Activated gamma-delta T cell (primary cell): ENCODE measurements around the gene DTNB.
"Not testable (repeated sequence)": the region's sequence is repeated elsewhere in the genome, so short reads cannot be mapped to it uniquely, and the experiment has no call there.

Experiments
- DNase-seq: peaks from one replicate; lab custom pipeline; 2025; lab: John Stamatoyannopoulos, UW
- total RNA-seq, 2 donors: gene quantifications; one replicate each; lab custom pipeline; 2026; lab: John Stamatoyannopoulos, UW

DTNB gene
- 17.6 to 21.6 reads per million in 2 donors for total RNA-seq

DNA sequence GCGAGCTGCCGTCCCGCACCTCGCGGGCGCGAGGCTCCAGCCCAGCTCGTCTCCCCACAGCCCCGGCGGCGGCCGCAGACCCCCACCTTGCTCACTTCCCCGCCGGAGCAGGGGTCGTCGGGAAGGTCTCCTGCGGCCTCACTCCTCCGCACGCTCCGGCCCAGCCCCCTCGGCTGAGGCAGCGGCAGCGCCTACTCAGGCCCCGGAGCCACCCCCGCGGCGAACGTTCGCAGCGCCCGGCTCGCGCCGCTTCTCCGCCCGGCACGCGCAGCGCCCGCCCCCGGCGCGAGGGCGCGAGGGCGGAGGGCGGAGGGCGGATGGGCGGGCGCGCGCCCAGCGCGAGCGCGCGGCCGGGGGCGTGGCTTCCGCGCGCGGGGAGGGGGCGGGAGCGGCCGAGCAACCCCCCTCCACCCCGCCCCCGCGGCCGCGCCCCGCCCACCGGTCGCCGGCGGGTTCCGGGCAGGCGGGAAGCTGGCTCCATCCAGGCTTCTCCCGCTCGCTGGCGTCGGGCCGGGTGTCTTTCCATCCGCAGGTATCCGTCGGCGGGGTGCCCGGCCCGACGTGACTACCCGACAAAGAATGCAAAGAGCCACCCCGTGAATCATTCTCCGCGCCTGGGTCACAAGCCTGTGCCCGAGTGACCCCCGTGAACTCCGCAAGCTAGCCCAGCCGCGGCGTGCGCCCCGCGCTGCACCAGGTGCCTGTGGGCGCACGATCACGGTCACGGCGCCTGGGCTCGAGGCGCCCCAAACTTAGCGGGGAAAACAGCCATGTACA, at the start of gene DTNB:
Gene DTNB (minus strand): TSS at position 278 of the 777 bp plus-strand sequence. CDS start 20,917 bp downstream, outside the sequence.
- peak; percentile 73 for DNase-seq

DNA sequence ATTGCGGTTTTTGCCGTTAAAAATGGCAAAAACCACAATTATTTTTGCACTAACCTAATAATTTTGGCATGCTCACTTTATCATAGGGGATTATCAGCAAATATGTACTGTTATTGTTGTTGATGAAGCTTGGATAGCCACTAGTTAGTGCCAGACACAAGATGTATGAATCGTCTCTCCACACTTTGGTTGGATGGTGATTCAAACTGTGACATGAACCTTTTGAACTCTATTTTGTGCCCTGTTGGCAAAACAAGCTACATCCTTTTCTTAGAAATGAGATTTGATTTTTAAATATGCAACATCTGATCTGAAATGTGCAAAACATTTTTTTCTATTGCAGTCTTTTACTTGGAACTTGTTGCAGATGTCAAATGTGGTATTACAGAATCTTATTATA, 48.8 kb upstream of the DTNB start:
- no peak for DNase-seq

DNA sequence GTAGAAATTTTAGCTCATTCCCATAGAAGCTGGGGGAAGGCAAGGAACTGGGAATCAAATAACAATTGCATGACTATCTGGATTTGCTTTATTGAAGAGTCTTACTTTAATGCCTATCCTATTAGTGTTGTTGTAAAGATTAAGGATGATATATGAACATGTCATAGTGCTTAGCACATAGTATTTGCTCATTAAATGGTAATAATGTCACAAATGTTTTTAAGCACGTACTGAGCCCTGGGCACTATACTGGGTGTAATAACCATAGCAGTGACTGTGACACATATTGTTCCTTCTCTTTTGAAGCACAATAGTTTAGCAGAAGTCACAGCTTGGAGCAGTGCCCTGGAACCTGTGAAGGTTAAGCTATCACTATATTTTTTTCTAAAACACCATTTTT, 47.2 kb upstream of the DTNB start:
- no peak for DNase-seq

DNA sequence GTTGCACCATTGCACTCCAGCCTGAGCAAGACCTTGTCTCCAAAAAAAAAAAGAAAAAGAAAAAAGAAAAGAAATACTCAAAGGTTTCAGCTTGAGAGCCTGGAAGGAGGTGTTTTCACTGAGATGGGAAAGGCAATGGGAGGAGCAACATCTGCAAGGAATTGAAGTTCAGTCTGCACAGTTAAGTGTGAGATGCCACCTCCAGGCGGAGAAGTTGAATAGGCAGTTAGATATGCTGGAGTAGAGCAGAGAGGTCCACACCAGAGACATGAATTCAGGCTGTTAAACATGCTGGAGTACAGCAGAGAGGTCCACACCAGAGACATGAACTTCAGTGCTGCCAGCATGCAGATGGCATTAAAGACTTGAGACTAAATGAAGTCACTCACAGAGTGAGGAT, 41.4 kb upstream of the DTNB start:
- DNase-seq, result no peak

DNA sequence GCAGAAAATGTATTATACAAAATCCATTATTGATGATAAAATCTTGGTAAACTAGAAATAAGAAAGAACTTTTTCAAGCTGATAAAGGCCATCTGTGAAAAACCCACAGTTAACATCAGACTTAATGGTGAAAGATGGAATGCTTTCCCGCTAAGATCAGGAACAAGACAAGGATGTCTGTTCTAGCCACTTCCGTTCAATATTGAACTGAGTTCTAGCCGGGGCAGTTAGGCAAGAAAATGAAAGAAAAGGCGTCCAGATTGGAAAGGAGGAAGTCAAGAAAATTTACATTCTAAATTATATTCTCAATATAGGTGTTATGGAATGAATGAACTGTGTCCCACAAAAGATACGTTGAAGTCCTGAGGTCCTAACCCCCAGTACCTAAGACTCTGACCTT, 39.1 kb upstream of the DTNB start:
- no peak for DNase-seq

DNA sequence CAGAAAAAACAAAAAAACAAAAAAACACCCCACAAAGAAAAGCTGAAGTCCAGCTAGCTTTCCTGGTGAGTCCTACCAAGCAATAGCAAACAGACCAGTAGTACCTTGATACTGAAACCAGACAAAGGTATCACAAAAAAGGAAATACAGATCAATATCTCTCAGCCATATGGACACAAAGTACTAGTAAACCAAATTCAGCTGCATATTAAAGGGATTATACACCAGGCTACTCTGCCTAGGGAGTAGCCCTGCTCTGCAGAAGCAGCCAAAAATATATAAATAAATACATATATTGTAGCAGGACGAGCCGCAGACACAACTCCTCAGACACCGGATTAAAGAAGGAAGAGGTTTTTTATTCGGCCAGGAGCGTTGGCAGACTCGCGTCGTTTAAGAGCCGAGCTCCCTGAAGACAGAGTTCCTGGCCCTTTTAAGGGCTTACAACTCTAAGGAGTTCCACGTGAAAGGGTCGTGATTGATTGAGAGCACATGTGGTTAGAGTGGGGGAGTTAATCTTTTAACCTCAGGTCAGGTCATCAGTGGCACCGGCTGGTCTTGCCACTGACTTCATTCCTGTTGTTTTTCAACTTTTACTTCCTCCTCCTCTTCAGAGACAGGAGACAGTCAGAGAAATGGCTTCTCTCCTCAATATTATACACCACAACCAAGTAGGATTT, 38.4 kb upstream of the DTNB start:
- no peak for DNase-seq

DNA sequence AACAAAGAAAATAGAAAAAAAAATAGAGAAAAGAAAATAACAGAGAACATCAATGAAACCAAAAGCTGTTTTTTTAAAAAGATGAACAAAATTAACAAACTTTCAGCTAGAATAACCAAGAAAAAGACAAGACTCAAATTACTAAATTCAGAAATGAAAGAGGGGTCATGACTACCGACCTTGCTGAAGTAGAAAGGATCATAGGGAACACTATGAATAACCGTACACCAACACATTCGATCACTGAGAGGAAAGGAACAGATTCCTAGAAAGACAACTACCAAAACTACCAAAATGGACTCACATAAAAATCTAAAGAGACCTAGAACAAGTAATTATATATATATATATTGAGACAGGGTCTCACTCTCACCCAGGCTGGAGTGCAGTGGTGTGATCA, 37.4 kb upstream of the DTNB start:
- no peak for DNase-seq

DNA sequence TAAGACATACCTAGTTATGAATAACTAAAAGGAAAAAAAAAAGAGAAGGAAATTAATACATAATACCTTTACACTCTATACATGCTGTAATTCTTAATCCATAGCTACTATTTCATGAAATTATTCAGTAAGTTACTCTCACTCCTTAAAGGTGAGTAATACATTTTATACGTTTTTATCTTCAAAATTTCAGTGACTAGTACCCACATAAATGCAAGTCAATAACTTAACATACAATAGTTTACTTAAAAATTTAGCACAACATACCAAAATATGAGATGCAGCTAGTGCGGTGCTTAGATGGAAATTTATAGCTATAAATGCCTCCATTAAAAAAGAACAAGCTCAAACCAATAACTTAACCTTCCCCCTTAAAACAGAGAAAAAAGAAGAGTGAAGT, 36.0 kb upstream of the DTNB start:
- no peak for DNase-seq

DNA sequence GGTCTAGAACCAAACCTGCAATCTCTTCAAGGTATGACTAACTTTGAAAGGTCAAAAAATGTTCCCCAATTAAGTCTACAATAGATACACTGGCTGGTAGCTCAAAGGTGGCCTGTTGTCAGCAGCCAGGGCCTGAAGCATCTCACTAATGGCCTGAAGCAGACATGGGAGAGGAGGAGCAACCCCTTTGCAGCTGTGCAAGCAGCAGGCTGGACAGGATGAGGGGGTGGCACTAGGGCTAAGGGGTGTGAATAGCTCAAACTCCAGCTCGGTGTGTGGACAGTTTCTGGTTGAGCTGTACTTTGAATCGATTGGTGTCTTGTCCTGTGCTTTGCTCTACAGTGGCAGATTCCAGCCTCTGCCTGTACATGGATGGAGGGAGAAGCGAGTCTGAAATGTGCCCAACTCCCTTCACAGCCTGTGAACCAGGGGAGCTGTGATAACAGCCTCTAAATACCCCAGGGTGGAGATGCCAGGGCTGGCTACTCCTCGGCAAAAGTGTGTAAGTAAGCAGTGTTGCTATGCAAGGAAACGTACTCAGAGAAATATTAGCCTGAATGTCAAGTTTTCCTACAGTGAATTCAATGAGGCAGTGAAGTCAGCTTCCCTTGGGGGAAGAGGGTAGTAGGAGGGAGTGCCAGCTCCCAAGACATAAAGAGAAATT, 34.7 kb upstream of the DTNB start:
- no peak for DNase-seq

DNA sequence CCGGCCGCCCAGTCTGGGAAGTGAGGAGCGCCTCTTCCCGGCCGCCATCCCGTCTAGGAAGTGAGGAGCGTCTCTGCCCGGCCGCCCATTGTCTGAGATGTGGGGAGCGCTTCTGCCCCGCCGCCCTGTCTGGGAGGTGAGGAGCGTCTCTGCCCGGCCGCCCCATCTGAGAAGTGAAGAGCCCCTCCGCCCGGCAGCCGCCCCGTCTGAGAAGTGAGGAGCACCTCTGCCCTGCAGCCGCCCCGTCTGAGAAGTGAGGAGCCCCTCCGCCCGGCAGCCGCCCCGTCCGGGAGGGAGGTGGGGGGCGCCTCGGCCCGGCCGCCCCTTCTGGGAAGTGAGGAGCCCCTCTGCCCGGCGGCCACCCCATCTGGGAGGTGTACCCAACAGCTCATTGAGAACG, 32.2 kb upstream of the DTNB start:
- DNase-seq, result not testable (repeated sequence)

DNA sequence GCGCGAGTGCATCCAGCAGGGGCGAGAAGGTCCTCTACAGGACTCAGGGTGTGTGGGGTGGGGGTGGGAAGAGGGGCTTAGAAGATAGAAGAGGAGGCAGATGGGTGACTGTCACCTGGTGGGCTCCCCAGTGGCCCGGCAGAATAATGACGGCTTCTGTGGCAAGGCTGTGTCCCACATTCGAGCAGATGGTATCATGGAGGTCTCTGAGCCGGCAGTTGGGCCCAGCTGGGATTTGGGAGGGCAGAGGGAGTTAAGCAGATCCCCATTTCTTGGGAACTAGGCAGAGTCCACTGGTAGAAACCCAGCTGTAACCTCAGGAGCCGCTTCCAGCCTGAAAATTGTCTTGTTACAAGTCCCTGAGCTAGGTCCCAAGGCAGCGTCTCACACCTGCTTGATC, 28.4 kb upstream of the DTNB start:
- no peak for DNase-seq

DNA sequence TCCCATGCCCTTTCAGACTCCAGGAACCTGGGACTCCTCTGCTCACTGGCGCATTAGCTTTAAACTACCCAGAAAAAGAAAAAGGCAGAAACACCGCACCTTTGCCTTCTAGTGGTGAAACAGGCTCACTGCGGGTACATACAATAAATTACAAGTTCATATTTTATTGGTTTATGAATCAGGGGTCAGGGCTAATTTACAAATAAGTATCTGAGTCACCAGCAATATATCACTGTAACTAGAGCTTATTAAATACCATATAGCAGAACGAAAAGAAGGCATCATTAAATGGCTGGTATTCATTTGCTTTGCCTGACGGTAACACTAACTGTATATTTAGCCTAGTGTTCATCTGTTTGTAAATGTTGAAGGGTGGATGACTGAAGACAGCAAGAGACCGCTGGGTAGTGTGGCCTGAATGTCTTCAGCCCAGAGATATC, 26.9 kb upstream of the DTNB start:
- no peak for DNase-seq

DNA sequence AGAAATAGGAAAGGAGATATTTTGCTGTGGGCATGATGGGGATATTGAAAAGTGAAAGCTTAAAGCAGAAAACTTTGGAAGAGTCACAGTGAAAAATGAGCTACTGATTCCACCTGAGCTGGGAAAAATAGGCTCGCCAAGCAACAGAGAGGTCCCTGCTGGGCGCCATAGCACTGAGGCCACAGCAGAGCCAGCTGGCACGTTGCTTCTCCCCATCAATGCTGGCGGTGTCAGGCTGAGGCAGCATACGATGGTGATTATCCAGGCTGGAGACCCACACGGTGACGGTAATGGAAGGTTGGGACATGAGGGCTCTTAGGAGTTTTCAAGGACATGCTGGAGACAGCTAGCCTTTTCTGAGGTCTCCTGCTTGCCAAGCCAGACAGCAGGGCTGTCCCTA, 25.8 kb upstream of the DTNB start:
- no peak for DNase-seq

DNA sequence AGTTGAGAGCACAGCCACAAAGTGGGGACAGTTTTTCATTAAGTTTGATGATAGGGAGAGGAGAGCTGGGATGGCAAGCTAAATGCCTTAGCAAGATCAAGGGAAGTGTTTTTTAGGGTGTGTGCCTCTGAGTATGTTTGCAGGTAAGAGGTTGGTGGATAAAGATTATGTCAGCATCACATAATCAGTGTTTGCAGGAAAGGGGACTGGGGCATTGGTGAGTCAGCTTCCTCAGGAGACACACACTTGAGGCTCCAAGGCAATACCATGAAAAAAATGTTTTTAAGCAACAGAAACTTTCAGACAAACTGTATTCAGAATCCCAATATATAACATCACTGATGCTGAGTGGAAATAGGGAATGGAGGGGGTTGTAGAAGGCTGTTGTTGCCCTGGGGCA, 25.4 kb upstream of the DTNB start:
- no peak for DNase-seq

DNA sequence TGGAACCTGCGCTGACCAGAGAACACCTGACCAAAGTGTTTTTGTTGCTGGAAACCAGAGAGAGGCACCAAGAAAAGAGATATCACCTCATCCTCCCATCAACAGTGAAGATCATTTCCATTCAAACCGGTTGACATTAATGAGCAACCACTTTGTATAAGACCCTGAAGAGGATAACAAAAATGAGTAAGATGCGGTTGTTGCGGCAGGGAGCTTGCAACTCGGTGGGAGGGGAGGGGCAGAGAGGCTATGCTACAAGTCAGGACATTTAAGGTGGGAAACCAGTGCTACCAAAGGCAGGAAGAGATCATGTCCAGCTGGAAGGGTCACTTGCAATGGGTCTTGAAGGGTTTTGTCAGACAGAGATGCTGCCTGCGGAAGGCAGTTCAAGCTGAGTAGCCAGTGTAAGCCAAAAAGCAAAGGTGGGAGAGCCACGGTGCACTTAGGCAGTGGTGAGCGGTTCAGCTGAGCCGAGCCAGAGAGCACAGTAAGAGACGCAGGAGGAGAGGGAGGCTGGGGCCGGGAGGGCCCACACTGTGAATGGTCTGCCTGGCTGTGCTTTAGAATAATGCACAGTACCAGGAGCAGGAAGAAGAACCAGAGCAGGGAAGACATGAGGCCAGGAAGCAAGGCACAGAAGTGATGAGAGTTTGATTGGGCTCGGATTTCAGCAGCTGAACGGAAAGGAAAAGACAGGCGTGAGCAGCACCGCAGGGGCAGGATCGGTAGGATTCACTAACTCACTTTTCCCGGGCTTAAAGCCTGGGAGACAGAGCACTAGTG, 24.4 kb upstream of the DTNB start:
- no peak for DNase-seq

DNA sequence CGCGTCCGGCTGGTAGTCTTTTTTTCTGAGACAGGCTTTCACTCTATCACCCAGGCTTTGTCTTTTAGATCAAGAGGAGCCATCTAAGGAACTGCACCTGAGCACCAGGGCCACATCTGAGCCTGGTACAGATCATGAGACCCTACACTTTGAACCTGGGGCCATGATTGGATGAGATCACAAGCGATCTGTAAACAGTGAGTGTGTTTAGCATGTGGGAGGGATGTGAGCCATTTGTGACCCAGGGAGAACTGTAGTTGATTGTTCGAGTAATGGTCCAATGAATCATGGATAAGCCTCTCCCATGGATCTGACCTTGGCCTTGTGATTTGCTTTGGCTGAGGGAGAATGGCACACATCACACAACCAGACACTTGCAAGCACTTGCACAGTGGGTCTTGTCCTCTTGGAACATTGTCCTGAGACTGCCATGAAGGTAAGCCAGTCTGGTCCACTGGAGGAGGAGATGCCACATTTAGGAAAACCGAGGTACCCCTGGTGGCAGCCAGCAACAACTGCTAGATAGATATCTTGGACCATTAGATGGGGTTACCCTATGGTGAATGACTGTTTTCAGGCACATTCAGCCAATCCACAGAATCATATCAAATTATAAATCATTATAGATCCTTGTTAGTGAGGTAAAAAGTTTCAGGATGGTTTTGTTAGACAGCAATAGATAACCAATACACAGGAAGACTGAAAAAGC, 19.5 kb upstream of the DTNB start:
- no peak for DNase-seq

DNA sequence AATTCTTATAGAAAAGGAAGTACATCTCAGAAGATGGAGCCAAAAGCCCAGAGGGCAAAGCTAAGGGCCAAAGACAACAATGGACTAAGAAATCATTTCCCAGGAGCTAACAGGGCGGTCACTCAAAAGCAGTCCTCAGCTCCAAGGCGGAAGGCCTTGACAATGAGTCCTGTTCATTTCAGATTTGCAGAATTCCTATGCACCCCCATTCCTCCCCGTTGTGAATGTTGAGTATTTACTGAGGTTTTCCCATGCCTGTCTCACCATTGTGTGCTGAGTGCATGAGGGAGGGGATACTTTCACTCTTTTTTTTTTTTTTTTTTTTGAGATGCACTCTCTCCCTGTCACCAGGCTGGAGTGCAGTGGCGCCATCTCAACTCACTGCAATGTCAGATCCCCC, 18.8 kb upstream of the DTNB start:
- no peak for DNase-seq

DNA sequence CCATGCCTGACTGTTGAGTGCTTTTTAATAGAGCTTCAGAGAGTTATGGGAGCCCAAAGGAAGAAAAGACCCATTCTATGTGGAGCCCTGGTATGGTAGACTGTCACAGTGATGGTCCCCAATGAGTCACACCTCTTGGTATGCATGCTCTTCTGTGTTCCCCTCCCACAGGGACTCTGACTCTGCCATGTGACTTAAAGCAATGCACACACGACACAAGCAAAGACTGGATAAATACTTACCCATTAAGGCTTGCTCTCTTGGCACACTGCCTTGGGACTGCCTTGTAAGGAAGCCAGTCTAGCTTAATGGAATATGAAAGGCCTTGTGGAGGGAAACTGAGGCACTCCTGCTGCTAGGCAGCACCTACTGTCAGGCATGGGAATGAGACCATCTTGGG, 16.7 kb upstream of the DTNB start:
- DNase-seq, result no peak

DNA sequence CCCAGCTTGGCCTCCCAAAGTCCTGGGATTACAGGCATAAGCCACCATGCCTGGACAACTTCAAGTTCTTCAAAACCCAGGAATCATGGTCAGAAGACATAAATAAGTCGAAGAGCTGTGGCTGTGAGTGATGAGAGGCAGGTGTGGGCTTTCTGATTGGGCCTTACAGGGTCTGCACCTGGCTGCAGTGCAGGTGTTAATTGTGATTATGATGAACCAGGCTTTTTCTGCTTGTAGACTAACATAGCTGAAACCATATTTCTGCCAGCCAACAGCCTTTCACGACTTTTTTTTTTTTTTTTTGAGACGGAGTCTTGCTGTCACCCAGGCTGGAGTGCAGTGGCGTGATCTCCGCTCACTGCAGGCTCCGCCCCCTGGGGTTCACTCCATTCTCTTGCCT, 14.9 kb upstream of the DTNB start:
- DNase-seq, result no peak

DNA sequence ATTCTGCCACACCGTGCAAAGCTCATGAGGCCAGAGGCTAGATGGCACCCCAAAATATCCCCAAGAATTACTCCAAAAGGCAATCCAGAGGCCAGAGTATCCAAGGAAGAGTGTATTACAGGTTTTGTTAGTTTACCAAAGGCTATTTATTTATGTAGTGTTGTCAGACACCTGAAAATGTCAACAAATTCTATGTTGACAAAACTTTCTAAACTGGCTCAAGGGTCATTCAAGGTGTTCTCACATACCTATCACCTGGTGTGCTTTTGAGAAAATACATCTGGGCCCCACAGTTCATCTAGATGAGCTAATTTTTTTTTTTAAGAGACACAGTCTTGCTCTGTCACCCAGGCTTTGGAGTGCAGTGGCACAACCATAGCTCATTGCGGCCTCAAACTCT, 12.4 kb upstream of the DTNB start:
- DNase-seq, result no peak
